A673 (cell line): ENCODE results near the gene RAB36. TPM values are rescaled to one million over a fixed set of nuclear protein-coding genes. Genes with fewer than 3 reads are reported as not detected.

Experiments used
- BruUV-seq: library from RNA; stranded (reverse); fragments of 400-500 nt; replicated peaks from 2 replicates; lab custom pipeline; 2021; lab: Mats Ljungman, UMichigan
- CTCF ChIA-PET: fragments of 300-600 bp; sonication (Branson Sonifier 250); formaldehyde crosslinking; loops from one replicate; lab custom pipeline; 2022; ENCODE audit warnings: antibody characterized with exemption; lab: Charles Lee
- POLR2A ChIA-PET: fragments of 300-600 bp; sonication (Branson Sonifier 250); formaldehyde crosslinking; loops from one replicate; lab custom pipeline; 2022; ENCODE audit warnings: antibody characterized with exemption; ENCODE audit not compliant: low non-redundant PET; lab: Charles Lee
- DNase-seq: peaks from one replicate; pipeline ENCODE4 v3.0.0-alpha.2; 2015; ENCODE audit warnings: low spot score
- H3K27ac ChIP-seq: fragments of 200-600 bp; sonication (generic); 2 replicates; pipeline ENCODE4 v1.5.1; 2016; ENCODE audit warnings: mixed run types, low read depth, mild to moderate bottlenecking, mixed read lengths, antibody characterized with exemption, low read length; ENCODE audit not compliant: poor library complexity, severe bottlenecking
- H3K27me3 ChIP-seq: fragments of 200-600 bp; sonication (generic); replicated peaks from 2 replicates; pipeline ENCODE4 v1.6.1; 2017; ENCODE audit warnings: mixed run types, low read depth, mild to moderate bottlenecking, mixed read lengths, antibody characterized with exemption, low read length; ENCODE audit not compliant: insufficient read depth, poor library complexity
- H3K36me3 ChIP-seq: fragments of 200-600 bp; sonication (generic); 2 replicates; pipeline ENCODE4 v1.6.1; 2016; ENCODE audit warnings: mixed run types, mild to moderate bottlenecking, mixed read lengths, antibody characterized with exemption, low read length; ENCODE audit not compliant: insufficient read depth, poor library complexity, severe bottlenecking
- H3K4me1 ChIP-seq: fragments of 200-600 bp; sonication (generic); 2 replicates; pipeline ENCODE4 v1.6.1; 2017; ENCODE audit warnings: mixed run types, mild to moderate bottlenecking, mixed read lengths, antibody characterized with exemption, low read length; ENCODE audit not compliant: insufficient read depth, poor library complexity, severe bottlenecking
- H3K4me3 ChIP-seq: fragments of 200-600 bp; sonication (generic); 2 replicates; pipeline ENCODE4 v1.5.1; 2016; ENCODE audit warnings: low read depth, mixed run types, mild to moderate bottlenecking, mixed read lengths, low read length; ENCODE audit not compliant: poor library complexity, severe bottlenecking
- H3K9me3 ChIP-seq: fragments of 200-600 bp; sonication (generic); 2 replicates; pipeline ENCODE4 v1.6.1; 2016; ENCODE audit warnings: mixed run types, low read depth, mild to moderate bottlenecking, mixed read lengths, antibody characterized with exemption, low read length; ENCODE audit not compliant: poor library complexity, severe bottlenecking
- CTCF ChIP-seq: fragments of 300-800, 200-600 bp; sonication (generic); conservative IDR thresholded peaks from 2 replicates; pipeline ENCODE4 v1.5.1; 2017; ENCODE audit warnings: low read depth, mild to moderate bottlenecking, antibody characterized with exemption, low read length, moderate library complexity, mixed read lengths
- EZH2 ChIP-seq: fragments of 200-600 bp; sonication (generic); IDR thresholded peaks from 2 replicates; pipeline ENCODE4 v1.6.1; 2017; ENCODE audit warnings: borderline replicate concordance, low read depth, mild to moderate bottlenecking, mixed read lengths, antibody characterized with exemption, low read length; ENCODE audit not compliant: poor library complexity, severe bottlenecking
- intact Hi-C: fragments of 100-400 bp; cut with micrococcal nuclease; formaldehyde crosslinking; loops from one replicate; pipeline ENCODE4 v1.10.0; 2022; ENCODE audit not compliant: unreplicated experiment
- total RNA-seq: library from RNA; stranded (reverse); gene quantifications from 2 replicates; pipeline ENCODE4 v1.2.3, GENCODE V29; 2021

RAB36 gene
- total RNA-seq, 1 experiment from 2014 or later = 4.1 TPM

- Histone ChIP-seq H3K4me1 (no peaks in the 10 kb centered on the region), H3K9me3 (no peaks in the 10 kb centered on the region), H3K36me3 (no peaks in the 10 kb centered on the region), H3K27me3 (no peaks in the 10 kb centered on the region), H3K27ac (no peak overlapping the region), H3K4me3 (no peak overlapping the region)
- no peak for DNase-seq
- no peak for TF ChIP-seq EZH2
- TF ChIP-seq CTCF = no peak
- POLR2A ChIA-PET = no interaction called here
- CTCF ChIA-PET = no interaction called here
- no TSS peak for BruUV-seq
- intact Hi-C loops = no loop called here
Observed at GRCh38 chr22:23105304-23105703, 40.0 kb upstream of the RAB36 start.

- POLR2A ChIA-PET = no interaction called here
Observed at GRCh38 chr22:23105919-23106318, 39.4 kb upstream of the RAB36 start.

GRCh38 chr22:23106344-23106743 lies 38.9 kb upstream of the RAB36 start:
- H3K27ac ChIP-seq = no peak overlapping the region

More at GRCh38 chr22:23105919-23106318, 39.4 kb upstream of the RAB36 start:
- Histone ChIP-seq H3K4me3 (no peak overlapping the region), H3K4me1 (no peaks in the 10 kb centered on the region), H3K27ac (no peak overlapping the region), H3K36me3 (no peaks in the 10 kb centered on the region), H3K9me3 (no peaks in the 10 kb centered on the region), H3K27me3 (no peaks in the 10 kb centered on the region)
- BruUV-seq = no TSS peak
- CTCF ChIA-PET = no interaction called here
- intact Hi-C loops = no loop called here
- TF ChIP-seq EZH2 = no peak
- DNase-seq = no peak

More at GRCh38 chr22:23106344-23106743, 38.9 kb upstream of the RAB36 start:
- TF ChIP-seq EZH2 (no peak), CTCF (no peak)
- ChIA-PET CTCF (no interaction called here), POLR2A (no interaction called here)
- Histone ChIP-seq H3K4me3 (no peak overlapping the region), H3K4me1 (no peaks in the 10 kb centered on the region), H3K27me3 (no peaks in the 10 kb centered on the region), H3K9me3 (no peaks in the 10 kb centered on the region), H3K36me3 (no peaks in the 10 kb centered on the region)
- DNase-seq = no peak
- intact Hi-C loops = no loop called here
- BruUV-seq = no TSS peak
